OCI-LY7 (cell line): ENCODE measurements around the gene CTNNA2. TPM values are rescaled to one million over a fixed set of nuclear protein-coding genes. Genes with fewer than 3 reads are reported as not detected.

Experiments
- BruUV-seq: library from RNA; stranded (reverse); fragments of 400-500 nt; replicated peaks from 2 replicates; lab custom pipeline; 2021; lab: Mats Ljungman, UMichigan
- CTCF ChIA-PET: fragments of 300-600 bp; sonication (Branson Sonifier 250); formaldehyde crosslinking; loops from one replicate; lab custom pipeline; 2022; ENCODE audit warnings: antibody characterized with exemption; ENCODE audit not compliant: unreplicated experiment; lab: Charles Lee
- POLR2A ChIA-PET: fragments of 300-600 bp; sonication (Branson Sonifier 250); formaldehyde crosslinking; loops from one replicate; lab custom pipeline; 2022; ENCODE audit warnings: antibody characterized with exemption; lab: Charles Lee
- DNase-seq: peaks from one replicate; pipeline ENCODE4 v3.0.0-alpha.2; 2015; ENCODE audit warnings: low spot score
- H2AFZ ChIP-seq: fragments of 200-600 bp; sonication (generic), shearing (Covaris generic); 2 replicates; pipeline ENCODE4 v1.6.1; 2014; ENCODE audit warnings: mild to moderate bottlenecking, antibody characterized with exemption, low read length, moderate library complexity
- H3K27ac ChIP-seq: fragments of 200-600 bp; sonication (generic); 2 replicates; pipeline ENCODE4 v1.5.1; 2014; ENCODE audit warnings: mixed run types, low read depth, mild to moderate bottlenecking, moderate library complexity, low read length, inconsistent platforms; ENCODE audit not compliant: poor library complexity, severe bottlenecking
- H3K36me3 ChIP-seq: fragments of 200-600 bp; sonication (generic); 2 replicates; pipeline ENCODE4 v1.6.1; 2014; ENCODE audit warnings: mild to moderate bottlenecking, antibody characterized with exemption, low read length, moderate library complexity, mixed read lengths; ENCODE audit not compliant: insufficient read depth
- H3K4me1 ChIP-seq: fragments of 200-600 bp; sonication (generic); 2 replicates; pipeline ENCODE4 v1.5.1; 2014; ENCODE audit warnings: mild to moderate bottlenecking, low read length; ENCODE audit not compliant: insufficient read depth, poor library complexity, severe bottlenecking
- H3K4me2 ChIP-seq: fragments of 200-600 bp; sonication (generic); 2 replicates; pipeline ENCODE4 v1.6.1; 2014; ENCODE audit warnings: mild to moderate bottlenecking, low read length
- H3K4me3 ChIP-seq: fragments of 200-600 bp; sonication (generic); 2 replicates; pipeline ENCODE4 v1.5.1; 2014; ENCODE audit warnings: mild to moderate bottlenecking, low read depth, low read length; ENCODE audit not compliant: poor library complexity, severe bottlenecking
- H3K79me2 ChIP-seq: fragments of 200-600 bp; sonication (generic); 2 replicates; pipeline ENCODE4 v1.6.1; 2016; ENCODE audit warnings: low read depth, mild to moderate bottlenecking, low read length, moderate library complexity, mixed read lengths; ENCODE audit not compliant: insufficient read depth
- H3K9me2 ChIP-seq: fragments of 200-600 bp; sonication (generic); 2 replicates; pipeline ENCODE4 v1.6.1; 2016; ENCODE audit warnings: mild to moderate bottlenecking, low read length, mixed read lengths; ENCODE audit not compliant: insufficient read depth
- H3K9me3 ChIP-seq: fragments of 200-600 bp; sonication (generic); 2 replicates; pipeline ENCODE4 v1.6.1; 2014; ENCODE audit warnings: mild to moderate bottlenecking, mixed run types, low read length, mixed read lengths
- H4K20me1 ChIP-seq: fragments of 200-600 bp; sonication (generic); 2 replicates; pipeline ENCODE4 v1.6.1; 2014; ENCODE audit warnings: mild to moderate bottlenecking, antibody characterized with exemption, low read length, moderate library complexity, mixed read lengths; ENCODE audit not compliant: insufficient read depth
- CTCF ChIP-seq: fragments of 200-600 bp; sonication (generic); conservative IDR thresholded peaks from 2 replicates; pipeline ENCODE4 v1.5.1; 2014; ENCODE audit warnings: mild to moderate bottlenecking, antibody characterized with exemption, low read length, moderate library complexity, mixed read lengths
- EZH2phosphoT487 ChIP-seq: fragments of 200-600 bp; sonication (generic); IDR thresholded peaks from 2 replicates; pipeline ENCODE4 v1.6.1; 2018; ENCODE audit warnings: low read depth, borderline replicate concordance, mild to moderate bottlenecking, mixed run types, antibody characterized with exemption, low read length, moderate library complexity, mixed read lengths
- intact Hi-C: fragments of 100-400 bp; cut with micrococcal nuclease; formaldehyde crosslinking; loops from one replicate; pipeline ENCODE4 v1.10.0; 2022; ENCODE audit not compliant: unreplicated experiment
- total RNA-seq, 2 experiments: library from RNA; depleted of rRNA in 1 of 2; stranded (reverse); fragments of >200 nt in 1 of 2; shearing (Covaris generic) in 1 of 2; gene quantifications; 2 replicates each; pipeline ENCODE4 v1.2.3, GENCODE V29; 2014 to 2022

Gene CTNNA2
- total RNA-seq, 2 experiments from 2014 or later, result 0.19 to 2.7 TPM

GRCh38 chr2:80490964-80491363, 978.1 kb downstream of the CTNNA2 start:
- no peaks in the 10 kb centered on the region for H3K36me3 ChIP-seq
- H4K20me1 ChIP-seq, result no peaks in the 10 kb centered on the region
- TF ChIP-seq CTCF, result no peak
- no peak for TF ChIP-seq EZH2phosphoT487
- ChIA-PET CTCF (no interaction called here), POLR2A (interaction anchor here (0.7 kb wide), 1 partner anchor 40 kb away, joined by 3 read pairs; no protein-coding TSS in a partner anchor)
- H2AFZ ChIP-seq, result no peak overlapping the region
- no peaks in the 10 kb centered on the region for H3K9me2 ChIP-seq
- H3K27ac ChIP-seq, result no peak overlapping the region
- no TSS peak for BruUV-seq
- intact Hi-C loops, result loop anchor here (10.0 kb wide), 1 partner anchor 166 kb away; no protein-coding TSS in a partner anchor
- H3K4me2 ChIP-seq, result no peak overlapping the region
- H3K79me2 ChIP-seq, result no peaks in the 10 kb centered on the region
- H3K4me3 ChIP-seq, result no peak overlapping the region
- no peaks in the 10 kb centered on the region for H3K9me3 ChIP-seq
- H3K4me1 ChIP-seq, result no peaks in the 10 kb centered on the region
- DNase-seq, result no peak

GRCh38 chr2:80496346-80496745, 983.5 kb downstream of the CTNNA2 start:
- POLR2A ChIA-PET, result interaction anchor here (0.6 to 1.4 kb wide), 4 partner anchors 9 to 151 kb away, joined by 3 to 7 read pairs (median 5); no protein-coding TSS in a partner anchor
- Histone ChIP-seq H3K9me2 (no peaks in the 10 kb centered on the region), H3K79me2 (no peaks in the 10 kb centered on the region), H3K4me2 (no peak overlapping the region), H3K36me3 (no peaks in the 10 kb centered on the region), H4K20me1 (no peaks in the 10 kb centered on the region), H3K4me1 (no peaks in the 10 kb centered on the region), H3K4me3 (no peak overlapping the region), H3K27ac (no peak overlapping the region), H2AFZ (no peak overlapping the region), H3K9me3 (no peaks in the 10 kb centered on the region)
- CTCF ChIA-PET, result no interaction called here
- intact Hi-C loops, result loop anchor here (10.0 kb wide), 1 partner anchor 172 kb away; no protein-coding TSS in a partner anchor
- no peak for TF ChIP-seq CTCF
- BruUV-seq, result no TSS peak
- DNase-seq, result no peak

DNA sequence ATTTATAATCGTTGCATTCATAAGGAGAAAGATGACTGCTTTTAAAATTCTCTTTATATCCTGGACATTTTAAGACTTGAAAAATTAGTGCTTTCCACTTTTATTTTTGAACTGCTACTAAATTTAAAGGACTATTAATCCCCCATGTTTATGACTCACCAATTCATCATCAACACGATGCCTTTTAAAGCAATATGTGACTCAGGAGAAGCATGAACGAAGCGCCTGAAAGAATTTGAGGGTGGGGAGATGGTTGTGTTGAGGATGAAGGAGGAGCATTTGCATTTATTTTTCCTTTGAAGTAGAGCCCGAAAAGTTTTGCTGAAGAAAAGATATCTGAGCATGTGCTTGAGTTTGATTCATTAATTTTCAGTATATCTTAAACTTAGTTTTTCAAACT, 983.9 kb downstream of the CTNNA2 start:
- no TSS peak for BruUV-seq

More for the DNA sequence above, 983.9 kb downstream of the CTNNA2 start:
- no peak overlapping the region for H3K4me2 ChIP-seq
- no peak overlapping the region for H3K27ac ChIP-seq
- DNase-seq, result no peak
- TF ChIP-seq CTCF (no peak), EZH2phosphoT487 (no peak)
- no peaks in the 10 kb centered on the region for H3K36me3 ChIP-seq
- no peak overlapping the region for H3K4me3 ChIP-seq
- no peaks in the 10 kb centered on the region for H3K9me3 ChIP-seq
- no peaks in the 10 kb centered on the region for H3K79me2 ChIP-seq
- no peaks in the 10 kb centered on the region for H4K20me1 ChIP-seq
- H2AFZ ChIP-seq, result no peak overlapping the region
- H3K4me1 ChIP-seq, result no peaks in the 10 kb centered on the region
- intact Hi-C loops, result loop anchor here (10.0 kb wide), 1 partner anchor 172 kb away; no protein-coding TSS in a partner anchor
- CTCF ChIA-PET, result no interaction called here
- POLR2A ChIA-PET, result interaction anchor here (0.6 to 1.4 kb wide), 5 partner anchors 9 to 150 kb away, joined by 3 to 7 read pairs (median 4); no protein-coding TSS in a partner anchor
- H3K9me2 ChIP-seq, result no peaks in the 10 kb centered on the region
